ENCODE results near the gene FADS2.
A peak's percentile ranks its signal among the peaks of the same experiment; 100 is the strongest.

FADS2 gene

DNA sequence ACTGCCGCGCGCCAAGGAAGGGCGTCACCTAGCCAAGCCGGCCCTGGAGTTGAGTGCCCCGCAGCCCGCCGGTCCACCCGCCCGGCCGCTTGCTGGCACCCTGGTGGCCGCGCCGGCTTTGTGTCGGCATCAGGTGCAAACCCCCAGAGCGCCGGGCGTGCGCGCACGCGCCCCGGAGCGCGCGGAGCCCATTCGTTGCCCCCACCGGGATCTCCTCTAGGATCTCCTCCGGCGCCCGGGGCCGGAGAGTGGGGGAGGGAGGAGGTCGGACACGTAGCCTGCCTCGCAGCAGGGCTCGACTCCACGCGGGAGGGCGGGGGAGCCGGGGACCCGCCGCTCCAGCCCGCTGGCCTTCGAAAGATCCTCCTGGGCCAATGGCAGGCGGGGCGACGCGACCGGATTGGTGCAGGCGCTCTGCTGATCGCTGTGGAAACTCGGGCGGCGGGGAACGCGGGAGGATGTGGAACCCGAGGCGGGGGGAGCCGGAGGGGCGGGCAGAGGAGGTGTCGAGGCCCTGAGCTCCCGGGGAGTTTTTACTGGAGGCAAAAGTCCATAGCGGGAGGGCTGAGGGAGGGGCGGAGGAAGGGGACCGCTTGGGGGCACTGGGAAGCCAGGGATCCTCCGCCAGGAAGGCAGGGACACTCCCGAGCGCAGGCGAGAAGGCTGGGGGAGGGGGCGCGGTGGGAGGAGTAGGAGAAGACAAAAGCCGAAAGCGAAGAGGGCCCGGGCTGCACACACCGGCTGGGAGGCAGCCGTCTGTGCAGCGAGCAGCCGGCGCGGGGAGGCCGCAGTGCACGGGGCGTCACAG is at the start of gene FADS2:
Gene FADS2 (plus strand): TSS at position 730 of the 808 bp plus-strand sequence. CDS start 91 bp downstream, outside the sequence.
- peak; percentile 88 to 92 for DNase-seq

DNA sequence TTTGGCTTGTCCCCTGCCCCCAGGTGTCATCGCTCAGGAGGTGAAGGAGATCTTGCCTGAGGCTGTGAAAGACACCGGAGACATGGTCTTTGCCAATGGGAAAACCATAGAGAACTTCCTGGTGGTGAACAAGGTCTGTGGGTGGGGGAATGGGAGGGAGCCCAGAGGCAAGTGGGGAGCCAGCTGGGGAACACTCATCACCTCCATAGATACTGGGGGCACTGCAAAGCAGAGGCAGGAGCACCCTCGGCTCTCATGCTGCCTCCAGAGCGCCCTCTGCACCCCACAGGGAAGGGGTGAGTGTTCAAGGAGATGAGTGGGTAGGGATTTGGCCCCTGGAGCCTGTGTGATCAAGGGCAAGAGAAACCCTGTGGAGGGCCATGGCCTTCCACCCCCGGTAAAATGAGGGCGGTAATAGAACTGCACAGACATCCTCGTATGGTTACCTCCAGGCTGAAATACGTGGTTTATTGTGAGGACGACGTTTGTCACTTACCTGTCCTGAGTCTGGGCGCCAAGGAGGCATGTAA is 49.7 kb upstream of the FADS2 start:
- no peak for DNase-seq

DNA sequence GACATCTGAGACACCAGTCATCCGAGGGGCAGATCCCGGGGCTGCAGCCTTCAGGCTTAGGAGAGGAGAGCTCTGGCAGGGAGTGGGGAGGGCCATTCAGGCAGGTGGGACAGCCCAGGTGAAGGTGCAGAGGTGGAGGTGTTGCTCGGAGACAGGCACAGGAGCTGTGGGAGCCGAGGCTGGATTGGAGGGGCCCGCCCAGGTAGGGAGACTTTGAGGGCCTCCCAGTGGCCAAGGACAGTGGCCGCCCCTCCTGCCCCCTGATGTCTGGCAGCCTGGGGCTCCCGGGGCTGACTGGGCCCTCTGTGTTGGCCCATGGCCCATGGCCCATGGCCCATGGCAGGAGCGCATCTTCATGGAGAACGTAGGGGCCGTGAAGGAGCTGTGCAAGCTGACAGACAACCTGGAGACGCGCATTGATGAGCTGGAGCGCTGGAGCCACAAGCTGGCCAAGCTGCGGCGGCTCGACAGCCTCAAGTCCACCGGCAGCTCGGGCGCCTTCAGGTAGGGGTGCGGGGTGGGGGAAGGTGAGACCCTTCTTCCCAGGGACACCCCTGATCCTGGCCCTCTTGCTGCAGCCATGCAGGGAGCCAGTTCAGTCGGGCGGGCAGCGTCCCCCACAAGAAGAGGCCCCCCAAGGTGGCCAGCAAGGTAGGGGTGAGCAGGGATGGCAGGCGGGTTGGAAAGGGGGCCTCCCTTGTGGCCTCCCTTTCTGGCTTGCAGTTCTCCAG is 49.0 kb upstream of the FADS2 start:
- DNase-seq, result no peak

DNA sequence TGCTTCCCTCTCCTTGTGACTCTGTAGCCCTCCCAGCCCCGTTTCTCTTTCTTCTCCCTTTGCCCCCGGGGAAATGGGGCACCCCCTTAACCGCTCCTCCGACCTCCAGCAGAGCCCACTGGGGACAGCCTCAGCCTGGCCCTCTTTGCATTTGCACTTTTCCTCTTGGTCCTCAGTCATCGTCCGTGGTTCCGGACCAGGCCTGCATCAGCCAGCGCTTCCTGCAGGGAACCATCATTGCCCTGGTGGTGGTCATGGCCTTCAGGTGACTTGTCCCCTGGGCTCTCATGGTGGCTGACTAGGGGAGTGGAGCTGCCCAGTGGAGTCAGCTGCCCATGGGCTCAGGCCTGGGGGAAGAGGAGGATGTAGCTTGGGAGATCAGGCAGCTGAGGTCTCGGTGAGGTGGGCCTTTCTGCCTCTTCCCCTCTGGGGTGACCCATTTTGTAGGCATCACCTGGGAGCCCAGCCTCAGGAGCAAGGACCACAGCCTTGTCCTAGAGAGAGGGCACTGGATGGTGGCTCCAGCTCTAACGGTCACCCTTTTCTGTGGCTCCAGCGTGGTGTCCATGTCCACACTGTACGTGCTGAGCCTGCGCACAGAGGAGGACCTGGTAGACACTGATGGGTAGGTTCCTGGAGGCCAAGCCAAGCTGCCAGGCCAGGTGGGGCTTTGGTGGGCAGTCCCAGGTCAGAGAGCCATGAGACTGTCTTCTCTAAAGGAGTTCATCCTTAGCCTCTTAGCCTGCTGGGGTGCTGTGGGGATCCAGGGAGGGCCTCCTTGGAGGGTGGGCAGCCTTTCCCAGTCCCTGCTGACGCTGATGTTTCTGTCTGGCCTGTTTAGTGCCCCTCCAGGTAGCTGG is 48.2 kb upstream of the FADS2 start:
- no peak for DNase-seq

DNA sequence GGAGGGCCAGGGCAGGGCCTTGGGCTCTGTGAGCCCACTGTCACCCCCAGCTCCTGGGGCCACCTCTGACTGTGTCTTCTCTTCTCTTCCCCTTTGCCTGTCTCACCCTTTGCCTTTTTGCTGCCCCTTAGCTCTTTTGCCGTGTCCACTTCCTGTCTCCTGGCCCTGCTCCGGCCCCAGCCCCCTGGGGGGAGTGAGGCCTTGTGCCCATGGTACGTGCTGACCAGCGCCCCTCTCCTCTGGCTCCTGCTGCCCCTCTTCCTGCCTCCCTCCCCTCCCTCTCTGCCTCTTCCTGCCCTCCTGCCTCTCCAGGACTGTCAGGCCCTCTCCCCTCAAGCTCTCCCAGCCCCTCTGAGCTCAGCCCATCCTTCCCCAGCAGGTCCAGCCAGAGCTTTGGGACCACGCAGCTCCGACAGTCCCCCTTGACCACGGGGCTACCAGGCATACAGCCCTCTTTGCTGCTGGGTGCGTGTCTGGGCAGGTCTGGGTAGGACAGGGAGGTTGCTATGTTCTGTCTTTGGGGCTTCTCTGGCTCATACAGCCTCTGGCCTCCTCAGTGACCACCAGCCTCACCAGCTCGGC is 47.4 kb upstream of the FADS2 start:
- DNase-seq, result no peak

DNA sequence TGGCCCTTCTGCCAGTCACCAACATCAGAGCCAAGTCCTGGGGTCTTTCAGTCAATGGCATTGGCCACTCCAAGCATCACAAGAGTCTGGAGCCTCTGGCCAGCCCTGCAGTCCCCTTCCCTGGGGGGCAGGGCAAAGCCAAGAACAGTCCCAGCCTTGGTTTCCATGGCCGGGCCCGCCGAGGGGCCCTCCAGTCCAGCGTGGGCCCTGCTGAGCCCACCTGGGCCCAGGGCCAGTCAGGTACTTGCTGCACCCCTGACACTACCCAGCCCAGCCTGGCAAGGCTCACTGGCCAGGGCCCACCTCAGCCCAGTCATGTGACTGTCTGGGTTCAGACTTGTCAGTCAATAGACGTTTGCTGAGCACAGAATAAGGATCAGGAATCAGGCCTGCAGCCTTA is 46.5 kb upstream of the FADS2 start:
- DNase-seq, result no peak

DNA sequence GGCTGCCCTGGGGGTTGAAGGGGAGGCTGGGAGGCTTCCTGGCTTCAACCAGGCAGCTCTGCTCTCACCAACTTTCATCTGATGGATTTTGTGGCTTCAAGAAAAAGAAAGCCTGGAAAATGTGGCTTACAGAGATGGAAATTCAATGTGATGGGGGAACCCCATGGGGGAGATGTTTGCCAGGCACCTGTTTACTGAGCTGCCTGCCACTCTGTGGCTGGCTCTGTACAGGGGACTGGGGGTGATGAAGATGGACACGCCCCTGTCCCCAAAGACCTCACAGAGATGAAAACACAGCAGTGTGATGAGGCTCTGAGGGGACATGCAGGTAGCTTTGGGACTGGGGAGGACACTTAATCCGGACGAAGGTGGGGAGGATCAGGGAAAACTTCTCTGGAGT is 45.8 kb upstream of the FADS2 start:
- DNase-seq, result no peak

DNA sequence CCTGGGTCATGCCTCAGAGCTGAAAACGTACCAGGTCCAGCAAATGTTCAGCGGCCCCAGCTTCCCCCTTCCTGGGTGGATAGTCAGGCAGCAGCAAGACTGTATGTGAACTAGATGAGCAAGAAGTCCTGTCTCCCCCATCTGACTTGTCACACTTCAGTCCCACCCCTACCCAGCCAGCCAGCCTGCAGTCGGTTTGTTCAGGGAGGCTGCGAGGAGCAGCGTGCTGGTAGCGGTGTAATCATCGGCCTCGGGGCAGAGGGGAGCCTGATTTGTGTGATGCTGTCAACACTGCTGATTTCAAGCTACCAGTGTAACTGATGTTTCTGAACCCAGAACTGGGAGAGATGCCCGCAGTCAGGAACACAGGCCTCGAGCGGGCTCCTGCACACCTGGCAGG is 45.3 kb upstream of the FADS2 start:
- DNase-seq, result no peak

DNA sequence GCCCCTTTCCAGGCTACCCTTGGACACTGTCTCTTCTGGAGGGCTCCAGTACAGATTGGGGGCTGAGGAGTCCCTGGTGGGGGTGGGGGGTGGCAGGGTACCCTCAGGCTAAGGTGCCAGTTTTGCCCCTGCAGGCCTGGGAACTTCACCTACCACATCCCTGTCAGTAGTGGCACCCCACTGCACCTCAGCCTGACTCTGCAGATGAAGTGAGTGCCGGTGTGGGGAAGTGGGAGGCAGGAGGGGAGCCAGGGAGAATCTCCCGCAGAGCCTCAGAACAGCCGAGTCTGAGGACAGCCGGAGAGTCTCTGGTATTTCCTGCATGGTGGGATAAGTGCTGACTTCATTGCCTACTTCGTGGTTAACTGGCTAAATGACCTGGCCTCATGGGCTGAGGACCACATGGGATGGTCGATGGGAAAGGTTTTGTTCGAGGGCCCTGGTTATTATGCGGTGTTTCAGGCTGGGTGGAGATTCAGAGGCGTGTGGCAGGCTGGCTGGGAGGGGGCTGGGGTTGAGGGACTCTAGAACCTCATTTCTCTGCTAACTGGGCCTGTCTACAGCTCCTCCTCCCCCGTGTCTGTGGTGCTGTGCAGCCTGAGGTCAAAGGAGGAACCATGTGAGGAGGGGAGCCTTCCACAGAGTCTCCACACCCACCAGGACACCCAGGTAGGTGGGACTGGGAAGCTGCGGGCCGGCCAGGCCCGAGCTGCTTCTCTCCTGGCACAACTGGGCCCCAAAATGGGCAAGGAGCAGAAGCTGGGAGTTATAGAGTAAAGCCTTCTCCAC is 44.2 kb upstream of the FADS2 start:
- no peak for DNase-seq

DNA sequence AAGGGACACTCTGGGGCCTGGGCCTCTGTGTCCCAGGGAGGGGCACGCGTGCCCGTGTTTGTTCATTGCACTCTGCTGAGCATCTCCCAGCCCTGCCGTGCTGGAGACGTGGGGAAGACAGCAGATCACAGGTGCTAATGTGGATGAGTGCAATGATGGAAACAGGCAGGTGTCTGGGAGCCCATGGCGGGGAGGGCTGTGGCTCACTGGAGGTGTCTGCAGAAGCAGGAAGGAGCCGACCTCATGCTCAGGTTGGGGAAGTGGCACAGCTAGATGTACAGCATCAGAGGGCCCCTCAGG is 43.6 kb upstream of the FADS2 start:
- no peak for DNase-seq

DNA sequence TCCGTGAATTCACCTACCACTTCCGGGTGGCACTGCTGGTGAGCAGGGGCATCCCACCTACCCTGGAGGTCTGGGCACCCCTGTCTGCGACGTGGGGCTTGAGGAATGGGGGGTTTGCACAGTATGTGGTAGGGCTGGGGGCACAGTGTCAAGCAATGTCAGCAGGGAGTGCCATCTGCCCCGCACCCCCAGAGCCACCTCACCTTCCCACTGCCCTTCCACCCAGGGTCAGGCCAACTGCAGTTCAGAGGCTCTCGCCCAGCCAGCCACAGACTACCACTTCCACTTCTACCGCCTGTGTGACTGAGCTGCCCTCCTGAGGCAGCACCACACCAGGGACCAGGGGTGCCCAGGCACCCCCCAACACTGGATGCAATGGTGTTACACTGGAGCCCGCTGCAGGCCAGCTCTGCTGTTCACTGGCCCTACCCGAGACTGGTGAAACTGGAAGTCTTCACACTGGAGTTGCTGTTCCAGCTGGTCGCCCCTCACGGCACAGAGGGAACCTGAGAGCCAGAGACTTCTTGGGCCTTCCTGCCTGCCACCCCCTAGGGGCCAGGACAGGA is 42.2 kb upstream of the FADS2 start:
- no peak for DNase-seq

DNA sequence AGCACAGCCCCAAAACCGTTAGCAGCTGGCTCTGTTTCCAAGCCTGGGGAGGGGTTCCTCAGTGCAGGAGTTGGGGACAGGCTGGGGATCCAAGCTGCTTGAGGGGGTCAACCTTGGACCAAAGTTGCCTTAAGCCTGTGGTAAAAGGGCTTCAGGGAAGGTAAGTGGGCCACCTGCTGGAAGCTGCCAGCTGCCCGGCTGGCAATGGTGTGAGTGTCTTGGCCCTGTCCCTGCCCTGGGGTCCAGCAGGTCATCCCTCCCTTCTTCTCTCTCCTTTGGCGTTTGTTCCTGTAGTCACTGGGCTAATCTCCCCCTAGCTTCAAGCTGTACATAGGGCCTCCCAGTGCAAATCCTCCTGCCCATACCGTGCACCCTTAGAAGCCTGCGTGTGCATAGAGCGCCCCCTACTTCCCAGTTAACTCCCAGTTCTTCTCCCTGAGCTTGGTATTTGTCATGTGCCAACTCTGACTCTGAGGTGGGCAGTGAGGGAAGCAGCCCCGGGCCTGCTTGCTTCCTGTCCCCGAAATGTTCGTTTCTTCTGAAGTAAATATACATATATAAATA is 40.1 kb upstream of the FADS2 start:
- DNase-seq, result peak; percentile 69 to 77

DNA sequence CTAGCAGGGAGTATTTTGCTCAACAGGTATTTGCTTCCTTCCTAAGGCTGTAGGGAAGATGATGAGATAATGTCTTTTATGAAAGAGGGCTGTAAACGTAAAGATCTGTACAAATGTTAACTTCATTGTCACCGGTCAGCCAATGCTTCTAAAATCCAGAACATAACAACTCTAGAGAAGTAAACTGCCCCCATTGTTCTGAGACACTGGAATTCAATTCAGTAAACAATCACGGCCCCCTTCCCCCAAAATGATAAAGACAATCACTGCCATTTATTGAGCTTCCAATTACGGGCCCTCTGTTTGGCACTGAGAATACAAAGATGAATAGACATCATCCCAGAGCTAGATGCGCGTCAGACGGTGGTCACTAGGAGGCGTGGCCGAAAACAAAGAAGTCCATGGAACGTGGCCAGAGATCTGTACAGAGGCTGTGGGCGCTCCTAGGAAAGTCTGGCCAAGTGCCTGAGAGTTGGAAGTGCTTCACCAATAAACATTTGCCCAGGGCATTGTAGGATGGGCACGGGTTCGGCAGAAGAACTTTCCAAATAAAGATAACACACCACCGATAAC is 36.3 kb upstream of the FADS2 start:
- peak; percentile 48 to 56 for DNase-seq

DNA sequence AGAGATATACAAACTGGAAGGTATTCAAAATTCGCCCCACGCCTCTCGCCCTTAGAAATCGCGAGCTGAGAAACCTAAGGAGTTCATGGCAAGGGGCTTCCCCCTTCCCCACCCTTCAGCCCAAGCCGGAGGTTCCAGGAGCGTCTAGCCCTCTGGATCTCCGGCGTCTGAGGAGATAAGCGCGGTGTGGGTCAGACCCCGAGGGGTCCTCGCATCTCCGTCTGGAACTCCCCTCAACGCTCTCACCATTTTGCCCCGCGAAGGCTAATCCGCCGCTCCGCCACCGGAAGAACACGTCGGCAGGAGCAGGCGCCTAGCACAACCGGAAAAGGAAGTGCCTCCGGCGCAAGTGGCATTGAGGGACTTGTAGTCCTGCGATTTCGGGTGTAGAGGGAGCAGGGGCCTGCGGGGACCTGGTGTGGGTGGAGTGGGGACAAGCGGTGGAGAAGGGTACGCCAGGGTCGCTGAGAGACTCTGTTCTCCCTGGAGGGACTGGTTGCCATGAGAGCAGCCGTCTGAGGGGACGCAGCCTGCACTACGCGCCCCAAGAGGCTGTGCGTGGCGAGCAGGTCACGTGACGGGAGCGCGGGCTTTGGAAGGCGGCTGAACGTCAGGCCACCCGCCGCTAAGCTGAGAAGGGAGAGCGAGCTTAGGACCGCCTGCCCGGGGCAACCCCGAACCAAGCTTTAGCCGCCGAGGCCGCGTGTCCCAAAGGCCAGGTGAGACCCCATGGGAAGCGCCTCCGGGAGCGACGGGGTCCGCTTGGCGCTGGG is 35.6 kb upstream of the FADS2 start, which contains the start of the genes FEN1 and TMEM258:
Gene FEN1 (plus strand): TSS at position 602 of the 773 bp plus-strand sequence. CDS start 2,451 bp downstream, outside the sequence.
Gene TMEM258 (minus strand): TSS at position 290 of the 773 bp plus-strand sequence. CDS start 41 bp downstream, at position 249.
- DNase-seq, result peak; percentile 91 to 92

DNA sequence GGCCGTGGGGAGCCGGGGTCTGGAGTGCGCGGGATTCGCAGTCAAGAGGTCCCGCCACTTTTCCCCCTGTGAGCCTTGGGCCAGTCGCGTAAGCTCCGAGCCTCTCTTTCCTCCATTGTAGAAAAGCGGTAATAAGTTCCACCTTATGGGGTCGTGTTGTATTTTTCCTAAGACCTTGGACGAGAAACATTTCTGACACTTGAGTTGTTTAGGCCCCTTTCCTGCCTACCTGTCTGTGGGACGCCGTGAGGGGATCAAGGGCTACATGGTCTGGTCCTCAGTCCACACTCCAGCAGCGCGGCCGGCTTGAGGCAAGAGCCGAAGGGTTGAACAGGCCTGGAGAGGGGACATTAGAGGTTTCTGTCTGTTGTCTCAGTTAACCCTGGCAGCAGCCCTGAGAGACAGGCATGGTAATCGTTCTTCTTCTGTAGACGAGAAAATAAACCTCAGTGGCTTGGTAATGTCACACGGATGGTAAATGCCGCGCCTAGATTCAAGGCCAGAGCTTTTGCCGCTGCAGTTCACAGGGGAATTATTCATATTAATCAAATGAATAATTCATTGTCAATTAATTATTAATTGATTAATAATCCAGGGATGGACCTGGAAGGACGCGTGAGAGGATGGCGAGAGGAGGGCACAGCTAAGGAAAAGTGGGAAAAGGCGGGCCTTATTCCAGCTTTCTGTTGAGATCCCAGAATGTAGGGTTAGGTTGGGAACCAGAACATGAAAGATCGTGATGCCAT is 34.8 kb upstream of the FADS2 start:
- DNase-seq, result peak in 1 of 2 experiments; percentile 62

DNA sequence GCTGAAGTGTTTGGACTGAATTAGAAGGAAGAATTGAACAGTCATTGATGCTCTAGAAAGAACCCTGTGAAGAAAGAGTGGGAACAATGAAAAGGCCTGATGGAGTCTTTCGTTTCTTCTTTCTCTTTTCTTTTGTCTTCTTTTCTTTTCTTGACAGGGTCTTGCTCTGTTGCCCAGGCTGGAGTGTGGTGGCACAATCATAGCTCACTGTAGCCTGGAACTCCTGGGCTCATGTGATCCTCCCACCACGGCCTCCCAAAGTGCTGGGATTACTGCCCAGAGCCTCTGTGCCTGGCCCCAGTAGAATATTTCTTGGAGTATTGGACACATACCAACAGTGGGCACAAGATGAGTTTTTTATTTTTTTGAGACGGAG is 34.3 kb upstream of the FADS2 start:
- no peak for DNase-seq

DNA sequence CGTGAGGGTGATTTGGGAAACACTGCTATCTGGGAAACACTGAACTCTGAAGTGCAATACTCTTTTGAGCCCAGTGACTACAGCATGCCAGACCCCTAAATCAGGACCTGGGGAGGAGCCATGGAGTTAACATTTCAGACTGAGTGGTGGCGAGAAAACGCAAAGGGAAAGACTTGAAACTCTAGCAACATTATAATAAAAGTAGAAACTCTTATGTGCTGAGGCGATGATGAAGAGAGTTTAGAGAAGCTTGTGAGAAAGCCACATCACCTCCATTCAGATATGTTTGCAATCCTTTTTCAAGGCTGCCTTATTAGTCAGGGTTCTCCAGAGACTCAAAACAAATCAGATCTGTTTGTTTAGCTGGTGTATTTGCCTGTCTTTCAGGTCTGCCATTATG is 33.5 kb upstream of the FADS2 start:
- DNase-seq, result no peak

DNA sequence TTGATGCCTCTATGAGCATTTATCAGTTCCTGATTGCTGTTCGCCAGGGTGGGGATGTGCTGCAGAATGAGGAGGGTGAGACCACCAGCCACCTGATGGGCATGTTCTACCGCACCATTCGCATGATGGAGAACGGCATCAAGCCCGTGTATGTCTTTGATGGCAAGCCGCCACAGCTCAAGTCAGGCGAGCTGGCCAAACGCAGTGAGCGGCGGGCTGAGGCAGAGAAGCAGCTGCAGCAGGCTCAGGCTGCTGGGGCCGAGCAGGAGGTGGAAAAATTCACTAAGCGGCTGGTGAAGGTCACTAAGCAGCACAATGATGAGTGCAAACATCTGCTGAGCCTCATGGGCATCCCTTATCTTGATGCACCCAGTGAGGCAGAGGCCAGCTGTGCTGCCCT is 32.6 kb upstream of the FADS2 start:
- no peak for DNase-seq

DNA sequence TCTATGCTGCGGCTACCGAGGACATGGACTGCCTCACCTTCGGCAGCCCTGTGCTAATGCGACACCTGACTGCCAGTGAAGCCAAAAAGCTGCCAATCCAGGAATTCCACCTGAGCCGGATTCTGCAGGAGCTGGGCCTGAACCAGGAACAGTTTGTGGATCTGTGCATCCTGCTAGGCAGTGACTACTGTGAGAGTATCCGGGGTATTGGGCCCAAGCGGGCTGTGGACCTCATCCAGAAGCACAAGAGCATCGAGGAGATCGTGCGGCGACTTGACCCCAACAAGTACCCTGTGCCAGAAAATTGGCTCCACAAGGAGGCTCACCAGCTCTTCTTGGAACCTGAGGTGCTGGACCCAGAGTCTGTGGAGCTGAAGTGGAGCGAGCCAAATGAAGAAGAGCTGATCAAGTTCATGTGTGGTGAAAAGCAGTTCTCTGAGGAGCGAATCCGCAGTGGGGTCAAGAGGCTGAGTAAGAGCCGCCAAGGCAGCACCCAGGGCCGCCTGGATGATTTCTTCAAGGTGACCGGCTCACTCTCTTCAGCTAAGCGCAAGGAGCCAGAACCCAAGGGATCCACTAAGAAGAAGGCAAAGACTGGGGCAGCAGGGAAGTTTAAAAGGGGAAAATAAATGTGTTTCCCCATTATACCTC is 32.1 kb upstream of the FADS2 start:
- no peak for DNase-seq
